ENCODE data around the gene MAPK8IP3. TPM values are rescaled to one million over a fixed set of nuclear protein-coding genes. Genes with fewer than 3 reads are reported as not detected.
"Not testable (repeated sequence)": the region's sequence is repeated elsewhere in the genome, so short reads cannot be mapped to it uniquely, and the experiment has no call there.

The MAPK8IP3 gene
- total RNA-seq, 1 donor from 2014 or later: 40.0 TPM

DNA sequence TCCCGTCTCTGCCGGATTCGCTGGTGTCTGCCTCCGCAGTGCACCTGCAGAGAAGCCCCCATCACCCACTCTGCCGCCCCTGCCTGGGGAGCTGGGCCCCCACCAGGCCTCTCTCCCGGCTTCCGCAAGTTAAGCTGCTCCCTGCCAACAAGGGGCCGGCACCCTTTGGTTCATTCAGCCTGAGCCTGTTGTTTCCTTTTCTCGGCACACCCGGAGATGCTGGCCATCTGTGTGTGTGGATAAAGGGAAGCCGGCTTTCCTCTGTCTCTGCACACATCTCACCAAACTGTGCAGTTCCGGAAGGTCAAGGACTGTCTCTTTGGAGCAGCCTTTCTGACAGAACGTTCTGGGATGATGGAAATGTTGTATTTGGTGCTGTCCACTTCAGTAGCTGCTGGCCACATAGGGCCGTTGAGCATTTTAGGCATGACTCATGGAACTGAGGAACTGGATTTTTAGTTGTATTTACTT lies 6.8 kb downstream of the MAPK8IP3 start:
- DNase-seq (ENCODE audit: low read depth): no peak

DNA sequence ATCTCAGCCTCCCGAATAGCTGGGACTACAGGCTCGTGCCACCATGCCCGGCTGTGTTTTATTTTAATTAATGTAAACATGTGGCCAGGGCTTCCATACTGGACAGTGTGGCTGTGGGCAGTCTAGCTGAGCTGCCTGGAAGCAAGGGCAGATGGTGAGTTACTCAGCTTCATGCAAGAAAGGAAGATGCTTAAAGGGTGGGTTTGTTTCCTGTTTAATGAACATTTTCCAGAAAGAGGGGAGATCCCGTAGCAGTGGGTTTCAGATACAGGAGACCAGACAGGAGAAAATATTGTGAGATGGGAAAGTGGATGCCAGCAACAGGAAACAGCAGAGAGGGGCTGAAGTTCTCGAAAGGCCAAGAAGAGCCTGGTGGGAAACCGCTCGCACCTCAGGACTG lies 7.3 kb downstream of the MAPK8IP3 start:
- DNase-seq (ENCODE audit: low read depth): no peak

DNA sequence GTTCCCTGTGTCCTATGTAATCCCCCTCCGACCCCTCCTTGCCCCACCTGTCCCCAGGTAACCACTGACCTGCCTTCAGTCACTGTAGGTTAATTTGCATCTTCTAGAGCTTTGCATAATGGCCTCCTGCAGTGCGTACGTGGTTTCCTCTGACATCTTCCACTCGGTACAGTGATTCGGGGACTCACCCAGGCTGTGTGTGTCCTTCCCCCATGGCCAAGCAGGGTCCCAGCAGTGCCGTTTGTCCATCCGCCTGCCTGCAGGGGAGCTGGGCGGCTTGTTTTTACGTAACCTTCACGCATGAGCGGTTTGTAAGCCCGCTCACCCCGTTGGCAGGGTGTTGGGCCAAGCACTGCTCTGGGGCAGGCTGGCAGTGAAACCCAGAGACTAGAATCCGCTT lies 7.9 kb downstream of the MAPK8IP3 start:
- peak; percentile 54 for DNase-seq (ENCODE audit: low read depth)

DNA sequence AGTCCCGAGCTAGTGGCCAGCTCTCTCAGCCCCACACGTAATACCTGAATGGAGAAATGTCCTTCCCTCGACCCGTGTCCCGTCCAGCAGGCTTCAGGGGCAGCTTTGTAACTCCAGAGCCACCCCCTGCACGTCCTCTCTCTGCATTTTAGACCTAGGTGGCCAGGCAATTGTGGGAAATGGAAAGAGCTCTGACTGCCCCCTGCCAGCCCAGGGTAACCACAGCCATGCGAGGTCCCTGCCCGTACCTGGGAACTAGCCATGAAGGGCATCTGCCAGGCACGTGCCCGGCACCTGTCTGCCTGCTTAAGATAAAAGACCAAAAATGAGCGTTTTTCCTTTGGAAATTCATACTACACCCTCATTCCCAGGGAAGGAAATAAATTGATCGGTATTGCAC lies 9.2 kb downstream of the MAPK8IP3 start:
- DNase-seq (ENCODE audit: low read depth): no peak

DNA sequence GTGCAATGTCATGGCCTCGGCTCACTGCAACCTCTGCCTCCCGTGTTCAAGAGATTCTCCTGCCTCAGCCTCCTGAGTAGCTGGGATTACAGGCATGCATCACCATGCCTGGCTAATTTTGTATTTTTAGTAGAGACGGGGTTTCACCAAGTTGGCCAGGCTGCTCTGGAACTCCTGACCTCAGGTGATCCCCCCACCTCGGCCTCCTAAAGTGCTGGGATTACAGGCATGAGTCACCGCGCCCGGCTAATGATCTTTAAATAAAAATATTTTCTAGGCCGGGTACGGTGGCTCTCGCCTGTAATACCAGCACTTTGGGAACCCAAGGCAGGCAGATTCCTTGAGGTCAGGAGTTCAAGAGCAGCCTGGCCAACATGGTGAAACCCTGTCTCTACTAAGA lies 12.2 kb downstream of the MAPK8IP3 start:
- not testable (repeated sequence) for DNase-seq (ENCODE audit: low read depth)

DNA sequence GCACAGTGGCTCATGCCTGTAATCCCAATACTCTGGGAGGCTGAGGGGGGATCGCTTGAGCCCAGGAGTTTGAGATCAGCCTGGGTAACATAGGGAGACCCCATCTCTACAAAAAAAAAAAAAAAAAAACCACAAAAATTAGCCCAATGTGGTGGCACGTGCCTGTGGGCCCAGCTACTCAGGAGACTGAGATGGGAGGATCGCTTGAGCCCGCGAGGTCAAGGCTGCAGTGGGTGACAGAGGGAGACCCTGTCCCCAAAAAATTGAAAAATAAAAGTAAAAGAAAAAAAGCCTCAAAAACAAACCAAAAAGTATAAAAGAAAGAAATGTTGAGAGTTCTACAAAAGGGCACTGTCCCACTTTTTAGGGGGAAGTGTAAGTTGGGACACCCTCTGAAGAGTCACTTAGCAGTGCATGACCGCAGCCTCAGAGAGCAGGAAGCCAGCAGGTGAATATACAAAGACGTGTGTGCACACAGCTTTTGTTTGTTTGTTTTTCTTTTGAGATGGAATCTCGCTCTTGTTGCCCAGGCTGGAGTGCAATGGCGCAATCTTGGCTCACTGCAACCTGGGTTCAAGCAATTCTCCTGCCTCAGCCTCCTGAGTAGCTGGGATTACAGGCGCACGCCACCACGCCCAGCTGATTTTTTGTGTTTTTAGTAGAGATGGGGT lies 13.7 kb downstream of the MAPK8IP3 start:
- not testable (repeated sequence) for DNase-seq (ENCODE audit: low read depth)

DNA sequence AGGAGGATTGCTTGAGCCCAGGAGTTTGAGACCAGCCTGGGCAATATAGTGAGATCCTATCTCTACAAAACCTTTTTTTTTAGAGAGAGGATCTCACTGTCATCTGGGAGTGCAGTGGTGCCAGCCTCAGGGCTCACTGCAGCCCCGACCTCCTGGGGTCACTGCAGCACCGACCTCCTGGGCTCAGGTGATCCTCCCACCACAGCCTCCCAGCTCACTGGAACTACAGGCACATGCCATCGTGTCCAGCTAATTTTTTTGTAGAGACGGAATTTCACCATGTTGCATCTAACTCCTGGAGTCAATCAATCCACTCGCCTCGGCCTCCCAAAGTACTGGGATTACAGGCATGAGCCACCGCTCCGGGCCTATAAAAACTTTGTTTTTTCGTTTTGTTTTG lies 15.4 kb downstream of the MAPK8IP3 start:
- DNase-seq (ENCODE audit: low read depth): no peak

DNA sequence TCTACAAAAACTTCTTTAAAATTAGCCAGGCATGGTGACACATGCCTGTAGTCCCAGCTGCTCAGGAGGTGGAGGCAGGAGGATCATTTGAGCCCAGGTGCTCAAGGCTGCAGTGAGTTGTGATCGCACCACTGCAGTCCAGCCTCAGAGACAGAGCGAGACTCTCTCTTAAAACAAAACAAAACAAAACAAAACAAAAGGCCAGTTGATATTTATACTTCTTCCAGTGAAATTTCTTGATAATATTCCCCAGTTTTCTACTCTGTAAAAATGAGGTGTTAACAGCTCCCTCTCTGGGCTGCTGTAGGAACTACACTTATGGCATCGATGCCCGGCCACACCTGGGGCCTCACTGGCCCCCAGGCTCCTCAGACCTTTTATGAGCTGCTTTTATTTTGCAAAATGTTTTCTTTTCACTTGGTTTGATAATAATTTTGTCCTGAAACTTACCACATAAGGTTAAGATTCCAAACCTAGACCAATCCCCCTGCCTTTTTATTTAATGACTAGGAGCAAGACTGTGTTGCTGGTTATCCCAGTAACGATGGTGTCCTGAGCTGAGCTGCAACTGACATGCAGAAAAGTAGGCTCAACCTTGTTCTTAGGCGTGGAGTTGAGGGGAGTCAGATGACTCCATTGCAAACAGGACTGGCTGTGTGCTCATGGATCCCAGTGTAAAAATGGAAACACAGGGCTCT lies 17.6 kb downstream of the MAPK8IP3 start:
- peak; percentile 46 for DNase-seq (ENCODE audit: low read depth)

DNA sequence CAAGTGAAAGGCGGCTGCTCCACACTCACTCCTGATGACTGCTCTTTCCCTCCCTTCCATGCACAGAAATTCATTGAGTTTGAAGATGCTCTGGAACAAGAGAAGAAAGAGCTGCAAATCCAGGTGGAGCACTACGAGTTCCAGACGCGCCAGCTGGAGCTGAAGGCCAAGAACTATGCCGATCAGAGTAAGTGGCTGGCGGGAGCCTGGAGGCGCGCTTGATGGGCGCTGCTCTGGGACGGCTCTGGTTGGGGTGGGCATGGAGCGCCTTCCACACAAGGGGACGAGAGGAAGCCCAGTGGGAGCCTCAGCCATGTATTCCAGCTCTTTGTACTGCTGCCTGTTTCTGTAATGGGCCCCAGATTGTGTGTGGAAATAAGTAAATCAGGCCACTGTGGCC lies 18.5 kb downstream of the MAPK8IP3 start:
- DNase-seq (ENCODE audit: low read depth): no peak

DNA sequence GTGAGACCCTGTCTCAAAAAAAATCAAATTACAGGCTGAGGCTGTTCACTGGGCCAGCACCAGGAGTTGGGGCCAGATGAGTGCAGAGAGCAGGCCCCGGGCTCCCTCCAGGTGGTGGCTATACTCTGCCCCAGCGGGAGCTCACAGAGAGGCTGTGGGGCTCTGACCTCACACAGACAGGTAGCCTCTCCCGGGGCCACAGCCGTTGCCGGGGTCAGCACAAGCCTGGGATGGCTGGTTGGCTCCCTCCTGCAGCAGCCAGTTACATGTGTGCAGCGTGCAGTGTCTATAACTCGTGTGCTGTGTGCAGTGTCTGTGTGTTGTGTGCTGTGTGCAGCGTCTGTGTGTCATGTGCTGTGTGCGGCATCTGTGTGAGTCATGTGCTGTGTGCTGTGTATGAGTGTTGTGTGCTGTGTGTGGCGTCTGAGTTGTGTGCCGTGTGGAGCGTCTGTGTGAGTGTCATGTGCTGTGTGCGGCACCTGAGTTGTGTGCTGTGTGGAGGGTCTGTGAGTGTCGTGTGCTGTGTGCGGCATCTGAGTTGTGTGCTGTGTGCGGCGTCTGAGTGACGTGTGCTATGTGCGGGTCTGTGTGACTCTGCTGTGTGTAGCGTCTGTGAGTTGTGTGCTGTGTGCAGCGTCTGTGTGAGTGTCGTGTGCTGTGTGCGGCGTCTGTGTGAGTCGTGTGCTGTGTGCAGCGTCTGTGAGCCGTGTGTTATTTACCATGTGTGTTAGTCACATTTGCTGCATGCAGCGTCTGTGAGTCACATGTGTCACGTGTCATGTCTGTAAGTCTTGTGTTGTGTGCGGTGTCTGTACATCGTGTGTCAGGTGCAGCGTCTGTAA lies 20.9 kb downstream of the MAPK8IP3 start:
- DNase-seq (ENCODE audit: low read depth): no peak

DNA sequence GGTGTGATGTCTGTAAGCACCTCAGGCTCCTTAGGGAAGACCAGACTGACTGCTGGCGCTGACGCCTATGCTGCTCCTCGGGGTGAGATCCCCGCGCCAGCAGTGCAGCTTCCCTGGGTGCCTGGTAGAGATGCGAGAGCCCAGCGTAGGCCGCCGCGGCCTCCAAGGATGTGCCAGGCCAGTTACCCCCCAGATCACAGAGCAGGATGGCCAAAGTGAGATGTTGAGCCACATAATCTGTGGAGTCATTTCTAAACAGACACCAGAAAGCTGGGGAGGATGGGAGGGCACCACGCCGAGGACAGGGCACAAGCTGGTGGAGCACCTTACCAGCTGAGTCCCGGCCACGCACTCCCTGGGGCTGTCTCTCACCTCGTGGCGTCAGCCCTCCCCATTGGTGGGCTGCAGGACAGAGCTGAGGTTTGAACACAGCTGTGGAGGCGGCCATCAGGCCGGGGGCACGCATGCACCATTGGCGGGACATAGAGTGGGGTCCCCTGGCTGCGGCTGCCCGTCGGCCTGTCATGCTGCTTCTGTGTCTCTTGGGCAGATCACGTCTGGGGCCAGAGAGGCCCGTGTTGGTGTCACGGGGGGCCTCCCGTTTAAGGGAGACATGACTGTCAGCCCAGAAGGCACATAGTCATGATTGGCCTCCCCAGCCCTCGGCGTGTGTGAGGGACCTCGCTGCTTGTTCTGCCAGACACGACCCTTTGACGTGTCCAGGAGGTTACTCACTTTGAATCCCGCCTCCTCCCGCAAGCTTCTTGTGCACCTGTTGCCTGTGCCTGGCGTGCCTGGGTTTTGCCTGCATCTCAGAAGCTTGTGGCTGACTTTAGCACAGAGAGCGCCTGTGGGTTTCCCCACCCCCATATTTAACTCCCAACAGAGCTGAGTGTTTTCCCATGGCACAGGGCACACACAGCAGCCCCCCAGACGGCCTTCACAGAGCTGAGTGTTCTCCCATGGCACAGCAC lies 21.9 kb downstream of the MAPK8IP3 start:
- no peak for DNase-seq (ENCODE audit: low read depth)

DNA sequence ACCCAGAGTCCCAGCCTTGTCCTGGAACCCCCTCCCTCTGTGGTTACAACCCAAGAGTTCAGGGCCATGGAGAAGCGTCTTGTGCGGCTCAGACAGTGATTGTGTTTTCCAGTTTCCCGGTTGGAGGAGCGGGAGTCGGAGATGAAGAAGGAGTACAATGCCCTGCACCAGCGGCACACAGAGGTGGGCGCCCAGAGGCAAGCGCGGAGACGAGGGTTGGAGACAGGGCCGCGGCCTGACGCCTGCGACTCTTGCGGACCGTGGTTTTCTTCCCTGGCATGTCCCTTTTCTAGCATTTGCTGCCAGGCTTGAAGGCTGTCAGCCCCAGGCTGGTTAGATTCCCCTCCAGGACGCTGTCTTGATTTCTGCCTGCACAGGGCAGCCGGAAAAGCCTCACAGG lies 23.0 kb downstream of the MAPK8IP3 start:
- DNase-seq (ENCODE audit: low read depth): no peak

DNA sequence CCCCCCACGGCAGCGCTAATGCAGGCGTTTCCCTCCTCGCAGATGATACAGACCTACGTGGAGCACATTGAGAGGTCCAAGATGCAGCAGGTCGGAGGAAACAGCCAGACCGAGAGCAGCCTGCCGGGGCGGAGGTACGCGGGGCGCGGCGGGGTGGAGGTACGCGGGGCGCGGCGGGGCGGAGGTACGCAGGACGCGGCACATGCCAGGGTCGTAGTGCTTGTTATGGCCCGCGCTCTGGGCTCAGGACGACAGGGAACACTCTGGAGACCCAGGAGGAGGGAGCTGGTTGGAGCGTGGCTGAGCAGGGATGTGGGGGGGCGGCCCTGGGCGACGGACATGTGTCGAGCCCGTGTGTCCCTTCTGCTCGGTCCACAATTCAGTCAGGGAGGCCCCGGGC lies 23.4 kb downstream of the MAPK8IP3 start:
- DNase-seq (ENCODE audit: low read depth): no peak

DNA sequence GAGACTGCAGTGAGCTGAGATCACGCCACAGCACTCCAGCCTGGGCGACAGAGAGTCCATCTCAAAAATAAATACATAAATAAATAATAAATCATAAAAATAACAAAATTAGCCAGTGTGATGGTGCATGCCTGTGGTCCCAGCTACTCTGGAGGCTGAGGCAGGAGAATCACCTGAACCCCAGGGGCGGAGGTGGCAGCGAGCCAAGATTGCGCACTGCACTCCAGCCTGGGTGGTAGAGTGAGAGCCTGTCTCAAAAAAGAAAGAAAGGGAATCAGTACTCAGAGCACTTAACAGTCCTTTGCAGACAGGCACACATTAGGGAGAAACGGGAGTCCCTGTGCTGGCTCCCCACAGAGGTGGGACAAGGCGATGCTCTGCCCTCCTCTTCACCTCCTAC lies 25.1 kb downstream of the MAPK8IP3 start:
- no peak for DNase-seq (ENCODE audit: low read depth)

DNA sequence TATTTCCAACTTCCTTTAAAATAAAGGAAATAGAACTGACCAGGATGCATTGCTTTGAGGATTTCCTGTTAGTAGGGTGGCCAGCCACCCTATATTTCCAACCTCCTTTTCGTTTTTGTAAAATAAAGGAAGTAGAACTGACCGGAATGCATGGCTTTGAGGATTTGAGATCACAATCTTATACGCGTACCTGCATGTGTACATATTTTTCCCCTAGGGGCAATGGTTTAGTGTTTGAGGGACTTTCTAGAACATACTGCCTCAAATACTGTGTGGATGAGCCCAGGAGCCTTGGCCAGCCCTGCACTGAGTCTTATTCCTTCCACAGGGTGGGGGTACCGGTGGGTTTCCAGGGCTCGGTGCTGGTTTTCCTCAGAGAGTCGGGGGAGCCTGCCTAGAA lies 25.6 kb downstream of the MAPK8IP3 start:
- DNase-seq (ENCODE audit: low read depth): no peak

DNA sequence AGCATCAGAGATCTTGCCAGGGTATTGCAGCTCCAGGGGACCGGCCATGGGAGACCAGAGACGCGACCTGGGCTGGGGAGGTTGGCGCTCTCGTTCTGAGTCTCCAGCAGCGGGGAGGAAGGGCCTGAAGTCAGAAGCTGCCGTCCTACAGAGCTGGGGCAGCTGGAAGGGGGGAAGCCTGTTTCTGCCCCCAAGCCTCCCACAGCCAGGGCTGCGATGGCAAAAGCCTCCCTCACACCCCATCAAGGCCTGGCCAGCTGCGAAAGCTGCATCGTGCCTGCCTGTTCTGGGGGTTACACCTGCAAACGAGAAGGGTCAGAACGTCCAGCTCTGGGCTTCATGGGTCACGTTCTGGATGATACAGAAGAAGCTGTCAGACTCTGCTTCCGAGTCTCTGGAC lies 26.1 kb downstream of the MAPK8IP3 start:
- no peak for DNase-seq (ENCODE audit: low read depth)

DNA sequence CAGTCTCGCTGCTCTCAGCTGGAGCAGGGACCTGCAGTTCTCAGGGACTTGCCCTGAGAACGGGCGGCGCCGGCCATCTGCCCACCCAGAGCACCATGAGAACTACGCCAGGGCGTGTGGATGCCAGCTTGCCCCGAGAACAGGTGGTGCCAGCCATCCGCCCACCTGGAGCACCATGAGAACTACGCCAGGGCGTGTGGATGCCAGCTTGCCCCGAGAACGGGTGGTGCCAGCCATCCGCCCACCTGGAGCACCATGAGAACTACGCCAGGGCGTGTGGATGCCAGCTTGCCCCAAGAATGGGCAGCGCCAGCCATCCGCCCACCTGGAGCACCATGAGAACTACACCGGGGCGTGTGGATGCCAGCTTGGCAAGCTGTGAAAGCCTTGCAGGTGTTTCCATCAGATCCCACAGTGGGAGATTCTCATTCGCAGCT lies 26.6 kb downstream of the MAPK8IP3 start:
- DNase-seq (ENCODE audit: low read depth): not testable (repeated sequence)

DNA sequence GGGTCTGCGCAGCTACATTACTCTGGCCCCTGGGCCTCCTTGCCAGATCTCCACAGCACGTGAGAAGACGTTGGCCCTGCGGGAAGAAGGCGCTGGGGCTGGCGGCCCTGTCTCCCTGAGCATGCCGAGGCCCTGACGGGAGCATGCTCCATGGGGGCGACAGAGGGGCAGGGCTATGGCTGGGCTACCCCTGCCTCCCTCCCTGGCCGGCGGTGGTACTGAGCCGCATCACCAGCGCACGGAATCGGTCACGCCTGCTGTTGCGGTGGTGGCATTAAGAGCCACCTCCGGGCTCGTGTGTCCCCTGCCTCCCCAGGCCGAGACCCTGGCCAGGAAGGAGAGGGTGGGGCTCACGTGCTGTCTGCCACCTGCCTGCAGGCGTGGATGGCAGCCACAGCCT lies 28.1 kb downstream of the MAPK8IP3 start:
- no peak for DNase-seq (ENCODE audit: low read depth)

DNA sequence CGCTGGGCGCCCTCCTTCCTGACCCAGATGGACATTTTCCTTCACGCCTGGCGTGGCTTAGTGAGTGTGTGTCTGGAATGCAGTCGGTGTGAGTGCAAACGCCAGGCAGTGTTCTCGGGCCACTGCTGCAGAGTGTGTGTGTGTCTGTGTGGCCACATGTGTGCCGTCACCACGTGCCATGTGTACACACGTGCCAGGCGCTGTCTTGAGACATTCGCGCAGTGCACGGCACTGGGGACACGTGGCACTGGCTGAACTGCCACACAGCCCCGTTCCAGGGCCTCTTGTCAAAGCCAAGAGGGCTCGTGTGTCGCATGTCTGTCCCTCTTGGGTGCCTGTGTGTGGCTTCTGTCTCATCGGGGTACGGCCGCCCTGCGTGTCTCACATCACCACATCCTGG lies 28.8 kb downstream of the MAPK8IP3 start:
- DNase-seq (ENCODE audit: low read depth): no peak

DNA sequence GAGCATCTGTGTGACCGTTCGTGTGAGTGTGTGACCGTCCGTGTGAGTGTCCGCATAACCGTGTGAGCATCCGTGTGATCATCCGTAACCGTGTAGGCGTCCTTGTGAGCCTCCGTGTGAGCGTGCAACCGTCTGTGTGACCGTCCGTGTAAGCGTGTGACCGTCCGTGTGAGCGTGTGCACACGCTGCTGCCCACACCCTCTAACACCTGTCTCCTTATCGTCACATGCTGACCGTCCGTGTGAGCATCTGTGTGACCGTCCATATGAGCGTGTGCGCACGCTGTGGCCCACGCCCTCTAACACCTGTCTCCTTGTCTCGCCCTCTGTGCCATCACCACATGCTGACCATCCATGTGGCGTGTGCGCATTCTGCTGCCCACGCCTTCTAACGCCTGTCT lies 34.2 kb downstream of the MAPK8IP3 start:
- no peak for DNase-seq (ENCODE audit: low read depth)

DNA sequence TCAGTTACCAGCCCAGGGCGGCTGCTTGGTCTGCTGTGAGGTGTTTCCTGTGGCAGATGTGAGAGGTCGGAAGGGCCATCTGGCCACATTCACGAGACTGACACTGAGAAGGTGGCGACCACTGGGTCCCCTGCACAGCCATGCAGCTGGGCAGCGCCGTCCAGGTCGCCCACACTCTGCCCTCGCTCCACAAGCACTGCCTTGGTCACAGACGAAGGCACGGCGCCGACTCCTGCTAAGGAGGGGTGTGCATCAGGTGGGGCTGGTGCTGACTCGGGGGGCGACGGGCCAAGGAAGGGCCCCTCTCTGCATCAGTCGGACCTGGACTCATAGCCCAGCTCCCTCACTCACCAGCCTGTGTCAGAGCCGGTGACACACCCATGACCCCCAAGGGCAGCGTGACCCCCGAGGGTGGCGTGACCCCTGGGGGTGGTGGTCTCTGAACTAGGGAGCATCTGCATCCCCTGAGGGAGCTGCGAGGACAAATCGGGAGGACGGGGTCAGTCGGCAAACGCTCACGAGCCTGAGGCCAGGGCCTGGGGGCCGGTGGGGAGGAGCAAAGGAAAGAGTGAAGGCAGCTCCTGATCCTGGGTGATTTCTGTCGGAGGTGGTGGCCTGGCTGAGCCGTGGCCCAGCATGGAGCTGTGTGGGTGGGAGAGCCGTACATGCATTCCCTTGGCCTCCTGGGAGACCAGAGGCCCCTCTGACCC lies 34.9 kb downstream of the MAPK8IP3 start:
- DNase-seq (ENCODE audit: low read depth): no peak

All from renal cortical epithelial cell (primary cell).